GM21619 (cell line): ENCODE results near the gene CRYBA2.

ENCODE experiments used
- ATAC-seq: cut with Tn5 transposase; IDR thresholded peaks from one replicate; pipeline ENCODE4 v1.9.1; 2021; ENCODE audit not compliant: unreplicated experiment

CRYBA2 gene

DNA sequence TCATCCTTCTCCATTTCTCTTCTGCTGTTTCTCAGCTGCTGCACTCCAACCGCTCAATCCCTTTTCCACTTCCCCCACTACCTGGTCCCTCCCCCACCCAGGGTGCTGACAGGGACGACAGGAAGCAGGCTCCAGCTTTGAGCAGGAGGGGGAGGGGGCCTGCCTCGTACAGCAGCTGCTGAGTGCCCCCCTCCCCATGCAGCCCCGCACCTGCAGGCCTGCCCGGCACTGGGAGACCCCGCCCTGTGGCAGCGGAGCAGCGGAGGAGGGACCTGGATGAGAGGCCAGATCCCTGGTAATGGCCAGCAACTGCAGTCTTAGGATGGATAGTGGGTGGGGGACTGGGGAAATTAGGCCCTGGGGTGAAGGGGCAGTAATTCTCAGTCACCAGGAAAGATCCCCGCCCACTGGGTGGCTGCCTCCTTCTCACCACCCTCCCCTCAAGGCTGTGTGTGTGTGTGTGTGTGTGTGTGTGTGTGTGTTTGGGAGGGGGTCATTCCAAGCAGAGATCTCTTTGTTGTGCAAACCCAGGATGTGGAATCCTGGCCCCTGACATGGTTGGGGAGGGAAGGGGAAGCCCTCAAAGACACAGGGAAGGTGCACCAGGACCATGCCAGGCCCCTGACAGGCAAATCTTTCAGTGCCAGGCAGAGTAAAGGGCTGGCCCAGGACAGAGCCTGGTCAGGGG, 6.8 kb upstream of the CRYBA2 start:
- no peak for ATAC-seq

DNA sequence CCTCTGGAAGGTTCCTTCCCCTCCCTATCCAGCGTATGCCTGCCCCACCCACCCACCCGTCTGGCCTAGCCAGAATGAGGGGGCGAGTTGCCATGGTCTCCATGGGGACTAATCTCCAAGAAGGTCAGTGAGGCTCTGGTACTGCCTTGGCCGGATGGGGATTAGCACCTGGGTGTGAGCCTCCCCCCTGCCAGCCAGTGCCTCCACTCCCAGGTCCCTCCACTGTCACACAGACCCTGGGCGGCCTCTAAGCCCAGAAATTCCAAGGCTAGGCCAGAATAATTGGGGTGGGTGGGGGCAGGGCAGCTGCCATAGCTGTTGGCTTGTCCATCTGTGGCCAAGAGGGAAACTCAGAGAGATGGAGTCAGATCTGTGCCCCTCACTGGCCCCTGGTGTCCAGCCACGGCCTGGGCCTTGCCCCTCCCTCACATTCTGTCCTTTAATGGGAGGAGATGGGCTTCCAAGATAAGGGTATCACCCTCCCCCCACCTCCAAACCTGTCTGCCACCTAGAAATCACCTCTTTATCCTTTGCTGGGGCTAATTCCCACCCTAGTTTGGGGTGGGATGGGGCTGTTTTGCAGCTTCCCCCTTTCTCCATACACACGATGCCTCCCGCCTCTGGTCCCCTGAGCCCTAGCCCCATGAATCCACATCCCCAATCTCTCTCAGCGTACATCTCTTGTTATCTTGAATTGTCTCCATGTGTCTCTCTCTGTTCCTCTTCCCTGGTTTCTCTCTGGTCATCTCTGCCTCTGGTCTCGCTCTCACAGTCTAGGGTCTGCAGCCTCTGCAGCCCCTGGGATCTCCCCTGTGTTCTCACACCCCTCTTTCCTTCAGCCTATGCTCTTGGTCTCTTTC, 6.0 kb upstream of the CRYBA2 start:
- ATAC-seq, result no peak

DNA sequence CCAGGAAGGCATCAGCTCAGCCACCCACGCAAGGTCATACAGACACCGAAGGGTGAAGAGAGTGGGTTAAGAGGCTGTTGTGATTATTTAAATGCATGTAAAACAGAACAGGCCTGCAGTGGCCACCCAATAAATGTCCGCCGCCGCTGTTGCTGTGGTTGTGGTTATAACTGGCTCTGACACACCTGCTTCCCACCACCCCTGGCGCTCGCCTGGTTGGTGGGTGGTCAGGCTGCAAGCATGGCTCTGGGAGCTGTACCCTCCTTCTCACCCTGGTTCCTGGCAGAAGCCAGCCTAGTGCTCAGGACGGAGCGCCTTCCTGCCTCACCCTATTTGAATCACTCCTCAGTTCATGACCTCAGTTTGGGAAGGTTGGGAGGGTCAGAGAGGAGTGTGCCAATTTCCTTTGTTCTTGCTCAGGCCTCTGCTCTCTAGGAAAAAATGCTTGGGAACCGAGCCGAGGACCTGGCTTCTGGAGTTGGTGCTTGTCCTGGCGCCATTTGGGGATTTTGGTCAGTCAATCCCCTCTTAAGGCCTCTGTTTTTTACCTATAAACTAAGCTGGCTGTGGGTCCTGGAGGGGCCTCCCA, 5.3 kb upstream of the CRYBA2 start:
- ATAC-seq, result no peak

DNA sequence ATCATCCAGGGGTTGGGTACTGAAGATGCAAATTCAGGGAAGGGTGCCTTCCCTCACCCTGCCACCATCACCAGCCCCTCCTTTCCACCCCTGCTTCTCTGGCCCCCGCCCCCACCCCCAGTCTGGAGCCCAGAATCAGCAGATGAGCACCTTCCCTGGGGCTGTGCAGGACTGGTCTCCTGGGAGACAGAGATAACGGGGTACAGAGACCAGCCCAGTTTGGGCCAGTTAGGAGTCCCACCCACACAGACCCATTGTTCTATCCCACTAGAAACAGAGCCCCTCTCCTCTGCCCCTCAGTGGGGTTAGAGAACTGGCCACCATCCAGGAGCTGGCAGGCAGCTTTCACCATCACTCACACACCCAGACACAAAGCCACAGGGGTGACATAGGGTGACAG, 4.5 kb upstream of the CRYBA2 start:
- ATAC-seq, result no peak

DNA sequence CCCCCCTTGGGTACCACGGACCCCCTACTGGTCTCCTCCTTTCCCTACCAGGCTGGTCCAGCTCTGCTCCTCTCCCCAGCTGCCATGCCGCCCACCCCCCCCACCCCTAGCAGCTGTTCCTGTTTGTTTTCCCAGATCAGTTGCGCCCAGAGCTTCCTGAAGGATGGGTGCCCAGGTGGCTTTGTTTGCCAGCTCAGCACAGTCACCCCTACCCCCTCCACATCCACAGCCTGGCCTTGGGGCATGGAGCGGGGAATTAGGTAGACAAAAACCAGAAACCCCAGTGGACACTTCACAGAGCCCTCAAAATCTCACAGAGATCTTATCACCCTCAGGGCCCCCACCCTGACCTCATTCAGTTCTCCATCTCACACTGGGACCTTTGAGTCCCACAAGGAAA, 3.7 kb upstream of the CRYBA2 start:
- no peak for ATAC-seq

DNA sequence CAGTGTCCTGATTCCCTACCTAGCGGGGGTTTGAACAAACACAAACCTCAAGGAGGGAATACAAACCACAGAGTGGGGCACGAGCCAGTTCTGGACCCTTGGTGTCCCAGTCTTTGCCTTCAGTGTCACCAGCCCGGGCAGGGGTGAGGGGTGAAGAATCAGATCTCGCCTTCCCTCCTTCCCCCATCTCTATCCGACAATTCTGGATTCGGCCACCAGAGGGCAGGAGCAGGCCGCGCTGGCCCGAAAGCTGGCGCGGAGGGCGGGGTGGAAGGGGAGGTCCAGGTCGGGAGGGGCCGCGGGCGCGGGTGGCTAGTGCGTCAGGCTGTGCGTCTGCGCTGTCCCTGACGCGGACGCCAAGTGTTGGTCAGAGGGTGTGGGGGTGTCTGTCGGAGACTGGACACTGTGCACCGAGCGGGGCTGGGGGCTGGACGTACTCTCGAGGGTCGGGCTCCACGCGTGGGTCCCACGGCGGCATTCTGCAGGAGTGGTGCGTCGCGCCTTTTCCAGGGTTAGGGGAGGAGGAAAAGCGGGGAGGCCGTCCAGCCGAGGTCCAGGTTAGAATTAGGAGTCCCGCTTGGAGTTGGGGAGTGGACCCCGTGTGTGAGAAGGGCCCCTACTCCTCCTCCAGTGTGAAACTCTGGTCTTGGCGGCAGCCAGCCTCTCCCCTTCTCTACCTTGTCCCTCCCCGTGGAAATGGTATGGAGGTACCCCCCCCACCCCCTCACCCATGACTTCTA, 2.9 kb upstream of the CRYBA2 start:
- peak; percentile 60 for ATAC-seq

DNA sequence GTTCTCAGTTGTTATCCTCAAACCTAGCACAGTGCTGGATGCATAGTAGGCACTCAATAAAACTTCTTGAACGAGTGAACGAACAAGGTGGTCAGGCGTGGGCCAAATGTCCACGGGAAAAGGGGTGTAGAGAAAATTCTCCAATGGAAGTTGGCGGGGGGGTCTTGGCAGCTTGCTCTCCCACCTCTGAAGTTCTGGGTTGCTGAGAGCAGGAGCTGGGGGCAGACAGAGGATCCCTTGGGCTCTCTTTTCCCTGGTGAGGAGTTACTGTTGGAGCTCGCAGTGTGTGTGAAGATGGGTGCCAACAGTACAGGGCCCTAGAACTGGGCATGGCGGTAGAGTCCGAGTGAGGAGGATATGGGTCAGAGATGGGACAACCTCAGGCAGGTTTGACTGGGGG, 2.3 kb upstream of the CRYBA2 start:
- no peak for ATAC-seq

DNA sequence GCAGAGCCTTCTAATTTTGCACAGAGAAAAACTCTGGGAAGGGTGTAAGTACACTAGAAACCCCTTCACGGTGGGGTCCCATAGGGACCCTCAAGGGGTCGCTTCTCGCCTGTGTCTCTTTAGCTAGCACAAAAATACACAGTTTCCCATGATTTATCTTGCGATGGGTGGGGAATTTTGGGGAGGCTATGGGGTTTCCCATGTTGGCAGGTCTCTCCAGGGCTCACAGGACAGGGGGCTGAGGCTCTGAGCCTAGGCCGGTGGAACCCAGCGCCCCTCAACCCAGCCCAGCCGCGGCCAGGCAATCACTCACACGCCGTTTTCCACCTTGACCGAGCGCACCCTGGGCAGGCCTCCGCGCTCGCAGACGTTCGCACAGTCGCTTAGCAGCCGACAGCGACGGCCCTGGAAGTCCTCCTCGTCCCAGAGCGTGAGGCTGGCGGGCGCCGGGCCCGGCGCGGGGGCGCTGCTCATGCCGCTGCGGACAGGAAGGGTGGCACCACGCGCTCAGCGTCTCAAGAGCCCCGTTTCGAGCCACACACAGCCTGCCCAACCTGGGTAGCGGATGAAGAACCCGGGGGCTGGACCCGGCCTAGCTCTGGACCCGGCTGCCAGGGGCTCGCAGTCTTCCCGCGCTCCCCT, 398 bp downstream of the CRYBA2 start:
- no peak for ATAC-seq

DNA sequence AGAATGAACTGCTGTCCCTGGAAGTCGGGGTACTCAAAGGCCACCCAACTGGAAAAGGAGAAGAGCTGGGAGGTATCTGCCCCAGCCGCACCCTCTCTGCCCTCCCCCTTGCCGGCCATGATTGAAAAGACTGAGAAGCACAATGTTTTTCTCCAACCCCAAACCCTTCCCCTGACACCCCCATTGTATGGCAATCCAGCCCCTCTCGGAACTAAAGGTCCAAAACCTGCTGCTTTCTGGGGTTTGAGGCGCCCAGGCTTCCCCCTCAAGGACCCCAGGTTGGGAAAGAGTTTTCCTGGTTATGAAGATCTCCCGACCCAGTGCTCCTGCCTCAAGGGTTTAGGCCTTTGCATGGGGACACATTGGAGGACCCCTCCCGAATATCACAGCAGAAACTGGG, 1.0 kb downstream of the CRYBA2 start:
- ATAC-seq, result no peak

DNA sequence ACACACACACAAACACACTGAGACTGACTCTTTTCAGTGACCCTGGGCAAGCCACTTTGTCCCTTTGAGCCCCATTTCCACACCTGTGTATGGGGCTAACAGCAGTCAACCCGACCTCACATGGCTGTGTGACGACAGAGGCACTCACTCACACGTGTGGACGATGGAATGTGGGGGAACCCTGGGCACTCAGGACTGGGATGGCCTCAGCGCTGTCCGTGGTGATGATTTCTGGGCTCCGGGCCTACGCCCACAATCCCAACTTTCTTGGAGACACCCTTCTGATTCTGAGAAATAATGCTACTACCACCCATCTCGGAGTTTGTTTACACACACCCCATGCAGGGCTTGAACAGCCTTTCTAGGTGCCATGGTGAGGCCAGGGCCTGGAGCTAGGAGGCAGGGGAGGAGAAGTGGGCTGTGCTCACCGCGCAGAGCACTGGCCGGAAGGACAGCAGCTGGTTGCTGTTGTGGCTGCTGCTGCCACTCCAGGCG, 1.5 kb downstream of the CRYBA2 start:
- no peak for ATAC-seq

DNA sequence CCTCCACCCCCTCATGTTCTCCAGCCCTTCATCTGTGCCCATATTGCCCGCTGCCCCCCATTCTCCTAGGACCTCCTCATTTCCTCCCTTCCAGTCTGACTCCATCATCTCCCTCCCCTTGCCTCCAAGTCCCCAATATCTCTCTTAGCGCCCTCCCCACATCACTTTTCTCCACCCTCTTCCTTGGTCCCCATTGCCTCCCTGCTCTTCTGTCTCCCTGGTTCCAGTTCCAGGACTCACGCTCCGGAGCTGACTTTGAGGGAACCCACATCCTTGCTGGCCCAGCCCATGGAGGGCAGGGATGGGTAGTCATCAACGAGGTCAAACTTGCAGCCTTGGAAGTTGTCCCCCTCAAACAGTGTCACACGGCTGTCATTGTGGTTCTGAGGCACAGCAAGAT, 2.6 kb downstream of the CRYBA2 start:
- no peak for ATAC-seq

DNA sequence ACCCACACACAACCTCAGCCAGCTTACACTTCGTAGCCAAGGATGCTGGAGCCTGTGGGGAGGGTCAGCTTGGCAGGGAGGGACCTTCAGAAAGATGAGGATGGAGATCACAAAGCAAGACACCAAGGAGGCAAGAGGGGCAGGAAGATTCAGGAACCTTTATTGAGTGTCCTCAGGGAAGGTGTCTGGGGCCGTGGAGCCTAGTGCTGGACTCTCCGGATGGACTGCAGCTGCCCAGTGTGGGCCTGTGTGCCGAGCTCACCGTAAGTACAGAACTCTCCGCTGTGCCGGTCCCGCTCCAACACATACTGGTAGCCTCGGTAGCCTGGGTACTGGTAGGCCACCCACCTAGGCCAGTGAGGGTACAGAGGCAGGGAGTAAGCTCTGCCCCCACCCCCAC, 3.2 kb downstream of the CRYBA2 start:
- no peak for ATAC-seq

DNA sequence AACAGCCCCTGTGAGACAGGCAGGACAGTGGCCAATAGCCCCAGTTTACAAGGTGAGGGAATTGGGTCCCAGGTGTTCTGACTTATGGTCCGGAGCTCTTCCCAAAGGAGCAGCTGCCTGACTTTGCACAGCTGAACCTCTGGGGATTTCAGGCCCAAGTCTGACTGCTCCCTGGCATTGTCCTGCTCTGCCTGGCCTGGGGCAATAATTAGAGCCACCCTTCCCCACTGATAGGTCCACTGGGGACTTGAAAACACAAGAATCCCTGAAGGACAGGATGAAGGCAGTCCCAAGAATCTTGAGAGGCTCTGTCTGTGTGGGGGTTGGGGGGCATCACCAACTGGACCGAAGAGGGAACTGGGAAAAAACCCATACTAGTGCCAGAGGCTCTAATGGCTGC, 4.6 kb downstream of the CRYBA2 start:
- ATAC-seq, result no peak

DNA sequence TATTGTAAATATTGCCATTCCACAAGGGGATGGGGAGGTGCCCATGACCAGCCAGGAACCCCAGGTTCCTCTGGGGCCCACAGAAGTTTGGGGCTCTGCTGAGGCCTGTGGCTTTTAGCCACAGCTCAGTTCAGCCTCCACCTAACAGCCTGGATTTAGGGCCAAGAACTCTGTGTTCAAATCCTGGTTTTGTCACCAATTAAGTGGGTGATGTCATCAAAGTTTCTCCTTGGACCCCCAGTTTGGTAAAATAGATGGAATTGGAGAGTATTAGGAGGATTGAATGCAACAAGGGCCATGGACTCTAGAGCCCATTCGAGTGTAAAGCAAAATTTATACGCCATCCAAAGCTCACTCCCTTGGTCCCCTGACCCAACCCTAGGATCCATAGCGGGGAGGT, 5.1 kb downstream of the CRYBA2 start:
- no peak for ATAC-seq

DNA sequence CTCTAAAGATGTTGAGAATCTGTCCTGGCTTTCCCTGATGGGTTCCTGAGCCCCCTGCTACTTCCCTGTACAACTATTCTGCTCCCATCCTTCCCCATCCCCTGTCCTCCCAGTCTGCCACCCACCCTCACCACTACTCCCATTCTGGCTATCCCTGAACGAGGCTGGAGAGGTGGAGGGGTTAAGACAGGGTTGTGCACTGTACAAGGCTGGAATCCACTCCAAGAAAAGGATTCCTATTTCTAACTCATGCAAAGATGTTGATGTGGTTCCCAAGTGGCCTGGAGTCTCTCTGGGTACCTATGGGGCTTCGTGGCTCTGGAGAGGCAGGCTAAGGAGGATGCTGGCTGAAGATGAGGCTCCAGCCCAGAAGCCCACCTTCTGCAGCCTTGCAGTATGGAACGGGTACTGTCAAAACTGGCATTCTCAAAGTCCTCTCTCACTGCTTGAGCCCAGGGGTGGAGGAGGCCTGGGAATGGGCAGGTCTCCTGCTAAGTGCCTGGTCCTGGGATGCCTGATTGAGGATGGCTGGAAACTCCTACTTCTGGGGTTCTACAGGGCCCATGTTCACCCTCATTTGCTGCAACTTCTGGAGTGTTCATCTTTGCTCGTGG, 7.0 kb downstream of the CRYBA2 start:
- no peak for ATAC-seq

DNA sequence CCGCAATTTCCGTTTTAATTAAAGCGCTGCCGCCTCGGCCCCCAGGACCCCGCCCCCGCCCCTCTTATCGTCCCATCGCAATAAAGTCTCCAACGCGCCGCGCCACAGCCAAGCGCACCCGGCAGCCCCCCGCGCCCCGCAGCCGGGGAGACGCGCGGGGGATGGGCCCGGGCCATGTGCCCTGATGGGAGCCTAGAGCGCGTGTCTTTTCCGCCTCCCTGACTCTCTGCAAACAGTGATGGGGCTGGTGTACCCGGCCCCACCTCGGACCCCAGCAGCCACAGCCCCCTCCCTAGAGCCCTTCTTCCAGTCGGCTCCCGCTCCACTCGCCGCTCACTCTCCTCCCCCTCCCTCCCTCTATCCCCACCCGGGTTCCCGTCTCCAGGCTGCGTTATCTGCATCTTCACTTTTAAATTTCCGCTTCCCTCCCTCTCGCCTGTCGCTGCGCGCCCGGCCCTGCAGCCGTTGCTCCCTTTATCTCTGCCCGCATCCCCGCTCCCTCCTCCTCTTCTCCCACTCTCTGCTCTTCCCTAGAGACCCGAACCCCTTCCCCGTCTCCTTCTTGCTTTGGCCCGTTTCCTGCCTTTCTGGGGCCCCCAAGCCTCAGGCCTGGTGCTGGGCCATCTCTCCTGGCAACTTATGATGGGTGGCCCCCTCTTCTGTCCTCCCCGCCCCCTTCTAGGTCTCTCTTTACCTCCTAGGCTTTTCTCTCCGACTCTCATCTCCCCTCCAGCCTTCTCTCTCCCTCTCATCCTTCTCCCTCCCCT, 7.7 kb downstream of the CRYBA2 start:
- no peak for ATAC-seq

DNA sequence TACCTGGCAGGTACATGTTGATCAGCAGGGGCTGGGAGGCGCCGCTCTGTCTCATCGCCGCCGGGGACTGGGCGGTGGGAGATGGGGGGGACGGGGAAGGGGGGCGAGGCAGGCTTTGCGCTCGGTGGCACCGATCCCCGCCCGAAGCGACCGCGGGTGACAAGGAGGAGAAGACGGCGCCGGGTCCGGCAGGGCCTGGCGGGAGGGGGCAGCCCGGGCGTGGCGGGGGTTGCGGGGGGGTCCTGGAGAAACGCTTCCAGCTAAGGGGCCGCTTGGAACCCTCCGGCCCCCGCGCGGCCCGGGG, 8.2 kb downstream of the CRYBA2 start, which contains the start of gene FEV:
Gene FEV, minus strand, starts transcription at position 164 of the 304 bp plus-strand sequence. Its CDS starts 109 bp downstream, at position 55.
- ATAC-seq, result no peak

DNA sequence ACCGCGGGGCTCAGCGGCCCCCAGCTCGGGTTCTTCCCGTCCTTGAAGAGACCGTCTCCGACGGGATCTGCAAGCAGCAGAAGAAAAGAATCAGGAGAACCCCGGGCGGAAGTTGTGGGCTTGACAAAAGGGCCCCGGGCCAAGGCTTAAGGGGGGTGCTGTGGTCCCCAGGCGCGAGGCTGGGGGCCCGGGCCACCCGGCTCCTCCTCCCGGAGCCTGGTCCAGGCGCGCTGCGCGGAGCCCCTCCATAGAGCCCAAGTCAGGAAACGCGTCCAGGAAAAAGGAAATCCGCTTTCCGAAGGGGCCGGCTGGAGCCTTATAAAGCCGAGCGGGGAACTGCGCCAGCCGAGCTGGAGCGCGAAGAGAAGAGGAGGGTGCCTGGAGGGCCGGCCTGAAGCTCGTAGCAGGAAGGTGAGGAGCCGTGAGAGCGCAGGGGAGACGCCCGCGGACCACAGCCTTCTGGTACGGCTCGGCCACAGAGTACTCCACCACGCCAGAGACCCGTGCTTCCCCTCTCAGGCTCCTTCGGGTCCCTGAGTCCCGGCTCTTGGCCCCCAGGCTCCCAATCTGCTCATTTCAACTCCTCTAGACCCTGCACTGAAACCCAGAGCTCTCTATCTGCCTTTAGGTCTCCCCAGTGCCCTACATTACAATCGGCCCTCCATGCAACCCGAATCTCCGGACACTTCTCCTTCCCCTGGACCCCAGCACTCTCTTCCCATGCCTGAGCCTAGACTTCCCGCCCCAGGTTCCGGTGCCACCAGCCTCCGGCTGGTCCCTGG, 8.8 kb downstream of the CRYBA2 start:
- no peak for ATAC-seq

DNA sequence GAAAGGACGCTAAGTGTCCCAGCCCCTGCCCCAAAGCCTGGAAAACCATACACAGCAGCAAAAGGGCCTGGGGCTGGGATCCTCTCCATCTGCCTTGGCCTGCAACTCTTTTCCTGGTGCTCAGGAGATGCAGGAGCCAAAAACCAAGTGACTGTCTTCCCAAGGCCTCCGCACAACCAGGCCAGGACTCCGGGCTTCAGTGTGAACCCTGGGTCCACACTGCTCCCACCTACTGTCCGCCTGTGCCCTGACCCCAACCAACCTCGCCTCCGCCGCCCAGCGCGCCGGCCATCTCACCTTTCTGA, 9.3 kb downstream of the CRYBA2 start:
- no peak for ATAC-seq
